ENCODE measurements around the gene FRMD4A. TPM values are rescaled to one million over a fixed set of nuclear protein-coding genes. Genes with fewer than 3 reads are reported as not detected.
A peak's percentile ranks its signal among the peaks of the same experiment; 100 is the strongest.

The FRMD4A gene
- total and polyA plus RNA-seq, 2 of the 4 experiments (the other 2 are of a cell fraction): 30.3 to 68.8 TPM

DNA sequence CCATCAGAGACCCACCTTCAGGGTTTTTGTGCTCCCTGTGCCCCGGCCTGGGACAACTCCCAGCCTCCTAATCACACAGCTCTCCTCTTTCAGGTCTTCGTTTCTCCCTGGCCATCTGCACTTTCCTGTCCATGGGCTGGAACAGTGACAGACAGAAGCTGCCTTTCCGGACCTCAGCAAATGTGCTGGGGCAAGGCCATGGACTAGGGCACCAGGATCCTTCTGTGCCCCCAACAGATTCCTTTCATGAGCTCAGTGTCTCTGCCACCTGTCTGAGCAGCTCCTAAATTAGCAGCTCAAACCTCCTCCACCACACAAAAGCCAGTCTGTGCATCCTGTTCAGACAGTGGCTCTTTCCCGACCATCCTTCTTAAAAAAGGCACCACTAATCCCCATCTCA lies 41.9 kb upstream of the FRMD4A start:
- H2AK9ac ChIP-seq (replicated peaks; ENCODE audit: low read depth, low read length, poor library complexity): no peak overlapping the region
- H3K4ac ChIP-seq (ENCODE audit: low read depth, low read length): no peak overlapping the region
- no peak overlapping the region for H2BK5ac ChIP-seq (ENCODE audit: low read depth, low read length, poor library complexity, severe bottlenecking)
- no peak for DNase-seq
- ATAC-seq (ENCODE audit: low read depth): no peak
- ChIA-PET CTCF (interaction anchor here (1.6 kb wide), 1 partner anchor 13 kb away, joined by 5 read pairs; no protein-coding TSS in a partner anchor), POLR2A (ENCODE audit: unreplicated experiment) (no interaction called here)
- no peak overlapping the region for H2BK15ac ChIP-seq (ENCODE audit: low read depth, low read length)
- TF ChIP-seq POLR2A (IDR thresholded peaks at IDR 0.05; ENCODE audit: low read depth, low read length) (no peak), MAZ (IDR thresholded peaks at IDR 0.05; ENCODE audit: borderline replicate concordance, low read depth, low read length) (no peak), RAD21 (IDR thresholded peaks at IDR 0.05; ENCODE audit: low read length) (no peak), FOS (IDR thresholded peaks at IDR 0.05; ENCODE audit: low read depth, low read length) (no peak), RCOR1 (IDR thresholded peaks at IDR 0.05; ENCODE audit: insufficient replicate concordance, low read length) (no peak), MAFK (IDR thresholded peaks at IDR 0.05; ENCODE audit: low read depth, low read length) (no peak), MXI1 (IDR thresholded peaks at IDR 0.05; ENCODE audit: borderline replicate concordance, low read depth, low read length) (no peak), RFX5 (IDR thresholded peaks at IDR 0.05; ENCODE audit: low read depth, low read length) (no peak), NFE2L2 (IDR thresholded peaks at IDR 0.05; ENCODE audit: low read depth, low read length) (no peak), BHLHE40 (IDR thresholded peaks at IDR 0.05; ENCODE audit: low read depth, low read length) (no peak), SMC3 (IDR thresholded peaks at IDR 0.05; ENCODE audit: low read depth, low read length) (no peak), USF2 (IDR thresholded peaks at IDR 0.05; ENCODE audit: low read depth, low read length) (no peak), CHD1 (IDR thresholded peaks at IDR 0.05; ENCODE audit: low read depth, low read length) (no peak), CEBPB (IDR thresholded peaks at IDR 0.05; ENCODE audit: low read depth, low read length) (no peak)
- TF ChIP-seq, protein P1, sequence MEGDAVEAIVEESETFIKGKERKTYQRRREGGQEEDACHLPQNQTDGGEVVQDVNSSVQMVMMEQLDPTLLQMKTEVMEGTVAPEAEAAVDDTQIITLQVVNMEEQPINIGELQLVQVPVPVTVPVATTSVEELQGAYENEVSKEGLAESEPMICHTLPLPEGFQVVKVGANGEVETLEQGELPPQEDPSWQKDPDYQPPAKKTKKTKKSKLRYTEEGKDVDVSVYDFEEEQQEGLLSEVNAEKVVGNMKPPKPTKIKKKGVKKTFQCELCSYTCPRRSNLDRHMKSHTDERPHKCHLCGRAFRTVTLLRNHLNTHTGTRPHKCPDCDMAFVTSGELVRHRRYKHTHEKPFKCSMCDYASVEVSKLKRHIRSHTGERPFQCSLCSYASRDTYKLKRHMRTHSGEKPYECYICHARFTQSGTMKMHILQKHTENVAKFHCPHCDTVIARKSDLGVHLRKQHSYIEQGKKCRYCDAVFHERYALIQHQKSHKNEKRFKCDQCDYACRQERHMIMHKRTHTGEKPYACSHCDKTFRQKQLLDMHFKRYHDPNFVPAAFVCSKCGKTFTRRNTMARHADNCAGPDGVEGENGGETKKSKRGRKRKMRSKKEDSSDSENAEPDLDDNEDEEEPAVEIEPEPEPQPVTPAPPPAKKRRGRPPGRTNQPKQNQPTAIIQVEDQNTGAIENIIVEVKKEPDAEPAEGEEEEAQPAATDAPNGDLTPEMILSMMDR (conservative IDR thresholded peaks at IDR 0.05; ENCODE audit: low read depth, low read length): no peak
- TF ChIP-seq, protein P2, sequence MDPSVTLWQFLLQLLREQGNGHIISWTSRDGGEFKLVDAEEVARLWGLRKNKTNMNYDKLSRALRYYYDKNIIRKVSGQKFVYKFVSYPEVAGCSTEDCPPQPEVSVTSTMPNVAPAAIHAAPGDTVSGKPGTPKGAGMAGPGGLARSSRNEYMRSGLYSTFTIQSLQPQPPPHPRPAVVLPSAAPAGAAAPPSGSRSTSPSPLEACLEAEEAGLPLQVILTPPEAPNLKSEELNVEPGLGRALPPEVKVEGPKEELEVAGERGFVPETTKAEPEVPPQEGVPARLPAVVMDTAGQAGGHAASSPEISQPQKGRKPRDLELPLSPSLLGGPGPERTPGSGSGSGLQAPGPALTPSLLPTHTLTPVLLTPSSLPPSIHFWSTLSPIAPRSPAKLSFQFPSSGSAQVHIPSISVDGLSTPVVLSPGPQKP (IDR thresholded peaks at IDR 0.05; ENCODE audit: borderline replicate concordance, low read depth, low read length): no peak
- H4K8ac ChIP-seq (ENCODE audit: low read depth in 2 of 2, low read length in 2 of 2): no peak overlapping the region
- no TSS peak for BruUV-seq (replicated peaks)
- no peak overlapping the region for H2AK5ac ChIP-seq (ENCODE audit: low read depth, low read length)
- H3K4me2 ChIP-seq (ENCODE audit: low read depth, low read length): no peak overlapping the region
- H3K9me3 ChIP-seq (ENCODE audit: control insufficient read depth, insufficient read depth, low read length): no peaks in the 10 kb centered on the region
- no peaks in the 10 kb centered on the region for H3K79me1 ChIP-seq (ENCODE audit: low read depth in 1 of 2, low read length in 2 of 2)
- H2BK20ac ChIP-seq (ENCODE audit: low read depth, low read length): no peak overlapping the region
- H3K4me3 ChIP-seq (ENCODE audit: insufficient read depth, low read depth, low read length): no peak overlapping the region
- peaks cover 4% of the 10 kb centered on the region; the same call in 1 of the 2 replicates for H3K4me1 ChIP-seq (ENCODE audit: control insufficient read depth, insufficient read depth, low read length)
- no peak overlapping the region for H3K27ac ChIP-seq (ENCODE audit: insufficient read depth, low read length)
- no peak overlapping the region for H4K5ac ChIP-seq (ENCODE audit: low read depth, low read length)
- no peaks in the 10 kb centered on the region for H3K36me3 ChIP-seq (ENCODE audit: control insufficient read depth, insufficient read depth, low read length)
- WGBS, 2 experiments (ENCODE audit: extremely low coverage in 2 of 2, insufficient read length in 1 of 2): 63% methylated on average over 2 of the region's 4 CpGs; no CpG with 5 or more reads in 1 of the 2 experiments
- no peak overlapping the region for H3K56ac ChIP-seq (ENCODE audit: extremely low read depth, insufficient read depth, low read length)
- H3K9me1 ChIP-seq (ENCODE audit: insufficient read depth, low read length): no peaks in the 10 kb centered on the region
- peak overlapping the region; percentile 35 for H2AFZ ChIP-seq (replicated peaks; ENCODE audit: low read length, poor library complexity)
- H3K23ac ChIP-seq (ENCODE audit: low read depth, low read length): no peak overlapping the region
- dilution Hi-C loops (cut with HindIII; ENCODE audit: low sequenced_read_pairs, unreplicated experiment) (no loop called here), intact Hi-C loops (cut with micrococcal nuclease) (no loop called here), in situ Hi-C loops (cut with MboI; ENCODE audit: low sequenced_read_pairs) (no loop called here)
- no peak overlapping the region for H4K91ac ChIP-seq (ENCODE audit: insufficient read depth, low read depth, low read length)
- no peak overlapping the region for H2BK120ac ChIP-seq (ENCODE audit: low read depth, low read length)
- peaks cover 28% of the 10 kb centered on the region for H3K27me3 ChIP-seq (ENCODE audit: control insufficient read depth, insufficient read depth, low read length)
- no peak overlapping the region for H3K18ac ChIP-seq (ENCODE audit: low read depth, low read length)
- no peak overlapping the region for H3K14ac ChIP-seq (replicated peaks; ENCODE audit: low read depth, low read length)
- H3K9ac ChIP-seq (ENCODE audit: low read depth, low read length): no peak overlapping the region
- H4K20me1 ChIP-seq (ENCODE audit: insufficient read depth, low read length): no peaks in the 10 kb centered on the region

Data from IMR-90 (cell line).